Erythroblast (primary cell): ENCODE results near the gene PKP4.

ENCODE experiments used
- GATA1 ChIP-seq: IDR thresholded peaks from 2 replicates; pipeline ENCODE4 v1.6.1; 2011; ENCODE audit warnings: low read depth, mild to moderate bottlenecking, control low read depth, low read length, moderate library complexity
- POLR2A ChIP-seq: IDR thresholded peaks from 2 replicates; pipeline ENCODE4 v1.6.1; 2011; ENCODE audit warnings: mild to moderate bottlenecking, low read length

GRCh38 chr2:158713523-158714138, 256.9 kb downstream of the PKP4 start:
- TF ChIP-seq POLR2A (no peak), GATA1 (no peak)
